Measurements from ENCODE around the gene MDFIC2.

MDFIC2 gene

DNA sequence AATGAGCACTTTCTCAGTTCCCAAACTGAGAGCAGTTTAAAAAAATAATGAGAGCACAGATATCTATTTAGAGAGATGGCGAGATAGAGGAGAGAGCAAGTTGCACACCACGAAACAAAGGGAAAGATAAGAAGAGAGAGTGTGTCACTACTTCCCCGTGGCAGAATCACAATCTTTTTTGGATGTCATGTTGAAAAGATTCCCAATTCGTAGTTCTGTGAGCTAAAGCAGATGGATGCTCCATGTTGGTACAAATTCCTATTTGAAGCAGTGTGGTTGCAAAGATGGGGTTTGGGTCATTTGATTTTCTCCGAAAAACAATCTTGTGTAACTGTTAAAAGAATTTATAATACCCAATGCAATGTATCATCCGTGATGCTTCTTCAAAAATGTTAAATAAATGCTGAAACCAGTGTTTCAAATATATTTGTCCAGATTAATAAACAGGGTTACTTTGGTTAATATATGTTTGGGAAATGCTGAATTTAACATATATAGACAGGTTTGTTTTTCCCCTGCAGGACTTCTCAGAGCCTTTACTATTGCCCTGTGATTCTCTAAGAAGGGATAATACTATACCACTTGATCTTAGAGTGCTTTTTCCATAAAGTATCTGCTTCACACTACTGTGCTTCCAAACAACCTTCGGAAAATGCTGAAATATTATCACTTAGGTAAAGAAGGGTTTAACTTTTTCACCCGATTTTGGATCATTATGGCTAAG, 128.5 kb downstream of the MDFIC2 start:
- in situ Hi-C loops (cut with HindIII; ENCODE audit: low sequenced_read_pairs), result no loop called here

DNA sequence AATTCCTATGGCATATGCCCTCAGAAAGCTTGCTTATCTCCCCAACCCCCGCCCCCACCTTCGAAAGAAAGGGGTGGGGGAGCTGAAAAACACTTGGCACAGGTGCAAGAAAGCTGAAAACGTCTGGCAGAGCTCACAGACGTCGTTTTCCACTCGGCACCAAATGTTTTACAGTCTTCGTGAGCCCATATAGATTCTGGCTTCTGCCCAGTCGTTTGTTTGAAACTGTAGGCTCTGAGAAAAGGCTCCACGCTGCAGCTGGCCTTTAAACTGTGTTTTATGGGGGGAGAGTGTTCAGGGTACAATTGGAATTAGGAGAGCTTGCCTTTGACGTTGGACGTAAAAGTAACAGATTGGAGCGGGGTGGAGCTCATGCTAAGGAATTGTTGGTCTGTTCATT, 130.3 kb downstream of the MDFIC2 start:
- in situ Hi-C loops (cut with HindIII; ENCODE audit: low sequenced_read_pairs), result no loop called here

DNA sequence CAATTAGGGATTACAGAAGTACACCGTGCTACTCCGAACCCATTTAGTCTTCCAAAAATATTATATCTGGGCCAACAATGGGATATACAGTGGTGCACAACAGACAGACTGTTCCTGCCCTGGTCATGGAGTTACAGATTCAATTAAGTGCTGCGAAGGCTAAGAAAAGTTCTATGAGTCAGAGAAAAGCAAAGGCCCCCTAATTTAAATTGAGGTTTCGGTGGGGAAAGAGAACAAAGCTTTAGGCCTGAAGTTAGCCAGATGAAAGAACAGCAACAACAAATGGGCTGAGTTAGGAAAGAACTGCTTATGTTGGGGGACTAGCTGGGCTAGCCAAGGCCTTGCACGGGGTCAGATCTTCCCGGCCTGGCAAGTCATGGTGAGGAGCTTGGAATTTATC, 131.8 kb downstream of the MDFIC2 start:
- in situ Hi-C loops (cut with HindIII; ENCODE audit: low sequenced_read_pairs), result no loop called here

DNA sequence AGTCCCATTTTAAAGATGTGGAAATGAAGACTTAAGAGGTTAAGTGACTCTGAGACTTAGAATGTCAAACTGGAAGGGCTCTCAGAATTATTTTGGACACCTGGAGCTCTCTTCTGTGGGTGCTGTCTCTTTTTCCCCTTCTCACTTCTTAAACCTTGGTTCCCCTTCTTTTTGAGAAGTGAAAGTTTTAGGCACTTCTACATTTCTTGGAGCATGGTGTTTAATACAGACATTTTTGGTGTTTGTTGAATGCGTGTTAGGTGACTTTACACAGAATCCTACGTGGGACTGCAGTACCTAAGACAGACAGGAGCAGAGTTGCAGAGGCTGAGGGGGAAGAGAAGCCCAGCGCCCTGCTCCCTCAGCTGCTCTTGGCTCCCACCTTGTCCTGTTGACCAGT, 133.3 kb downstream of the MDFIC2 start:
- in situ Hi-C loops (cut with HindIII; ENCODE audit: low sequenced_read_pairs), result no loop called here

DNA sequence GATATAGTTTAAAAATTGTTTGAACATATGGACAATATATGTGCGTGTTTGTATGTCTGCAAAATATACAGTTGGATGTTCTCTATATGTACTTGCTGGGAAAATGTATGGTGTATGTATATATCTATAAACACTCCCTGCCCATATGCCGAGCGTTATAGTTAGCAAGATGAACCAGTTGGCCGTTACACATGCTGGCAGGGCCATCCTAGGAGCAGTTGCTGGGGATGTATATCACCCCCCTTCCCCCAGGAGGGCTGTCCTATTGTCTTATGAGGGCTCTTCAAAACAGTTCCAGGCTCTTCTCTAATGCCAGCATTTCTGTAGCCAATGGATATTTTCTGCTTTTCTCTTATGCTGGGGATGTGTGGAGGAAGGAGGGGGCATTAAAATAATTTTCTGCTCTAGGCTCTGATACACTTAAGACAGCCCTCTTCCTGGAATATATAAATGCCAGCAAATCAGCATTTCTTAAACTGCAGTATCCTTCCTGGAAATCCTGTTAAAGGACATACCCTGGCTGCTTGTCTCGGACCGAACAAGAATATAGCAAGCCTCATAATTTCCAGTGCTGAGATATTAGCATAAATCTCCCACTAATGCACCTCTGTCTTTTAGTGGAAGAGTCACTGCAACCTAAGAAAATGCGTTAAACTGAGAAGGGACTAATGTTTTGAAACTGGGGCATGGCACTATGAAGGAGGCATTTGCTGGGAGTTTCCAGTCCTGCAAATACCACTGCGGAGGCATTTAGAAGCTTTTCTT, 134.4 kb downstream of the MDFIC2 start:
- in situ Hi-C loops (cut with HindIII; ENCODE audit: low sequenced_read_pairs), result no loop called here

DNA sequence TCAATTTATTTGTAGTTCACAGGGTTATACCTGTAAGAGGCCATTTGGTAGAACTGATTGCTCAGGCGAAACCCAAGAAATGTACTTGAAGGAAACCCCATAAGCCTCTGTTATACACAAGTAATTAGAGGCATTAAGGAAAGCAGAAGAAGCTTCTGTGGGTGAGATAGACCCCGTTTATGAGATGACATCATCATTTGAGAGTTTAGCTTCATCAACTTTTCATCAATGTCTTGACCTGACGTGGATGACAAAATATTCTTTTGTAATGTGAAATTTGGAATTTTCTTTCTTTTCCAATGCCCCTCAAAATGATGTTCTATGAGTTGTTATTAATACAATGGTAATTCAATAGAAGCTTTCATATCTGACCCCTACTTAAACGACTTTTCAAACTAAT, 136.2 kb downstream of the MDFIC2 start:
- in situ Hi-C loops (cut with HindIII; ENCODE audit: low sequenced_read_pairs), result no loop called here

DNA sequence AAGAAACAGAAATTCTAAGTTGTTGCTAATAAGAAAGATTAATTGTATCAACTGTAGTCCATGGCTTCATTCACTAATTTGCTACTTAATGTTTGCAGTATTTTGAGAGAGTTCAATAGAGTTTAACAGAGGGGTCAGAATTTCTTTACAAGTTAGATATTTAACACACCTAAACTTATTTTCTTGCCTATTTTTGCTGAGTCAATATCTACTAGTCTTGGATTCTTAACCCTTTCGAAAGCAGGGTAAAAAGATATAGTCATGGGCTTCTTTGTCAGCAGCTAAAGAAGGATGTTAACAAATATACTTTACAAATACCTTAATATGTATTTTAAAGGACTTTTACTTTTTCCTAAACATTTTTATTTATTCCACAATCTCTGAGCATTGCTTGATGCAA, 155.6 kb downstream of the MDFIC2 start:
- in situ Hi-C loops (cut with HindIII; ENCODE audit: low sequenced_read_pairs), result no loop called here

DNA sequence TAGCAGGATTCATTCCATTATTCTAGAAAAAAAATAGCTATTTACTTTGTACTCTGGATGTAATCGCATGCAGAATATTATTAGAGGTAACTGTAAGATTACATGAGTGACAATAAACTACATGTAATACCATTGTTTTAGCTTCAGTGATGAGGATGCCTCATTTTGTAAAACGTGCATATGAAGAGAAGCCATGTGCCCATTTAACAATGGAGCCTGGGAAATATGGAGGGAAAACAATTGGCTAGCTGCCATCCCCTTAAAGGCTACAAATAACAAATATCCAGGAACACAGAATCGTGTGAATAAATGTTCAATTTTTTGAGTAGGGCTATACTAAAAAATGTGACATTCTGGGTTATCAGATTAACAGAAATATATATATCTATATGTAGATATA, 161.8 kb downstream of the MDFIC2 start:
- in situ Hi-C loops (cut with HindIII; ENCODE audit: low sequenced_read_pairs), result no loop called here

DNA sequence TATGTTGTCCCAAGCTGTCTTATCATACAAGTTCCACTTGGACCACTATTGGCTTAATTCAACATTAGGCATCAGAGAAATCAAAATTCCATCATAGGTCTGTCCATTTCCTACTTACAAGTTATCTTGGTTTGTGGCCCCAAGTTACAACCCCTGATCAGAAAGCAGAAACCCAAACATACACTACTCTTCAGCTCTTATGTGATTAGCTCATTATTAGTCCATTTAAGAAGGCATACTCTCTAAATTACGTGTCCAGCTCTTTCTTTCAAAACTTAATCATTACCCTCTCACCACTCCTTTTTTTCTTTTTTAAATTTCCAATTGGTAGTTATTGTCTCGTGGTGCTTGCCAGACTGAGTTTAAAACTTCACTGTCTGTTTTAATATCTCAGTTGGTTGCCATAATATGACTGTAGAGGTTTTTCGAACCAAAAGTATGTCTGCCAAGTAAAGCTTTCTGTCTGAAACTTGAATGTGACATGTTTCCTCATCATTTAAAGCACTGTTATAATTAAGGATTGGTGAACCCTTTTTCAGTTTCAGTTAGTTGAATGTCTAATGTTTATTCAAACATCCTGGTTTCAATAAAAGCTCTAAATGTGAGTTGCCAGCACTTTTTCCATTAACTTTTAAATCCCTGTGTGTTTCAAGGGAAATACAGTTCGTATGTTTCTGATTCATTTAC, 162.6 kb downstream of the MDFIC2 start:
- in situ Hi-C loops (cut with HindIII; ENCODE audit: low sequenced_read_pairs), result no loop called here

Measured in DLD1 (cell line).